Neuronal stem cell (in vitro differentiated cells): ENCODE results near the gene ASTL.

ENCODE experiments used
- DNase-seq: peaks from one replicate; pipeline ENCODE4 v3.0.0-alpha.2; 2013; ENCODE audit warnings: low spot score
- H2AFZ ChIP-seq: one replicate; pipeline ENCODE4 v1.6.1; 2013; ENCODE audit warnings: mild to moderate bottlenecking, low read length, inconsistent platforms
- H2AK5ac ChIP-seq: 2 replicates; pipeline ENCODE4 v1.6.1; 2013; ENCODE audit warnings: low read depth, mild to moderate bottlenecking, inconsistent platforms, low read length, moderate library complexity, mixed read lengths
- H2BK120ac ChIP-seq: 2 replicates; pipeline ENCODE4 v1.6.1; 2013; ENCODE audit warnings: low read depth, mild to moderate bottlenecking, inconsistent platforms, low read length, moderate library complexity, mixed read lengths
- H2BK12ac ChIP-seq: one replicate; pipeline ENCODE4 v1.6.1; 2013; ENCODE audit warnings: low read length, inconsistent platforms
- H2BK15ac ChIP-seq: 2 replicates; pipeline ENCODE4 v1.6.1; 2013; ENCODE audit warnings: mild to moderate bottlenecking, low read length, inconsistent platforms, mixed read lengths
- H2BK5ac ChIP-seq: one replicate; pipeline ENCODE4 v1.6.1; 2013; ENCODE audit warnings: inconsistent platforms, mild to moderate bottlenecking, low read length, moderate library complexity
- H3K14ac ChIP-seq: one replicate; pipeline ENCODE4 v1.6.1; 2013; ENCODE audit warnings: low read length, inconsistent platforms
- H3K18ac ChIP-seq: 2 replicates; pipeline ENCODE4 v1.6.1; 2013; ENCODE audit warnings: low read length, inconsistent platforms
- H3K23ac ChIP-seq: 2 replicates; pipeline ENCODE4 v1.6.1; 2013; ENCODE audit warnings: low read depth, mild to moderate bottlenecking, mixed read lengths, low read length, inconsistent platforms; ENCODE audit not compliant: poor library complexity
- H3K27ac ChIP-seq: replicated peaks from 3 replicates; pipeline ENCODE4 v1.5.1; 2013; ENCODE audit warnings: low read length, inconsistent platforms
- H3K27me3 ChIP-seq, 3 experiments: 2 replicates each; pipeline ENCODE4 v1.6.1; 2013; ENCODE audit warnings: low read length in 3 of 3, mild to moderate bottlenecking in 2 of 3, inconsistent platforms in 1 of 3, low read depth in 1 of 3, mixed read lengths in 1 of 3, moderate library complexity in 1 of 3; ENCODE audit not compliant: control insufficient read depth in 3 of 3, insufficient read depth in 3 of 3
- H3K36me3 ChIP-seq, 2 donors: replicated peaks in 1 of 2; 2 replicates each; pipeline ENCODE4 v1.6.1; 2013; ENCODE audit warnings: low read length in 2 of 2; ENCODE audit not compliant: control insufficient read depth in 2 of 2, insufficient read depth in 2 of 2
- H3K4ac ChIP-seq: 2 replicates; pipeline ENCODE4 v1.6.1; 2013; ENCODE audit warnings: inconsistent platforms, mild to moderate bottlenecking, low read length, moderate library complexity
- H3K4me1 ChIP-seq, 2 donors: 1 replicate in 1 of 2; 2 replicates in 1 of 2; pipeline ENCODE4 v1.6.1; 2013; ENCODE audit warnings: low read length in 2 of 2, low read depth in 1 of 2; ENCODE audit not compliant: control insufficient read depth in 2 of 2, insufficient read depth in 1 of 2
- H3K4me2 ChIP-seq: one replicate; pipeline ENCODE4 v1.6.1; 2013; ENCODE audit warnings: mild to moderate bottlenecking, low read length, inconsistent platforms; ENCODE audit not compliant: insufficient read depth, poor library complexity, severe bottlenecking
- H3K4me3 ChIP-seq, 2 donors: 2 replicates each; pipeline ENCODE4 v1.5.1; 2013; ENCODE audit warnings: low read length in 2 of 2, mild to moderate bottlenecking in 2 of 2, inconsistent platforms in 1 of 2, moderate library complexity in 1 of 2
- H3K79me1 ChIP-seq: one replicate; pipeline ENCODE4 v1.6.1; 2013; ENCODE audit warnings: low read depth, mild to moderate bottlenecking, inconsistent platforms, low read length, moderate library complexity
- H3K9ac ChIP-seq: one replicate; pipeline ENCODE4 v1.6.1; 2013; ENCODE audit warnings: mild to moderate bottlenecking, low read depth, low read length, inconsistent platforms; ENCODE audit not compliant: poor library complexity
- H3K9me3 ChIP-seq, 2 donors: replicated peaks in 1 of 2; 2 replicates each; pipeline versions ENCODE3 to v1.6.1; 2013; ENCODE audit warnings: low read length in 2 of 2, mild to moderate bottlenecking in 2 of 2, inconsistent platforms in 1 of 2, low read depth in 1 of 2, mixed read lengths in 1 of 2, moderate library complexity in 1 of 2; ENCODE audit not compliant: control insufficient read depth in 2 of 2, insufficient read depth in 1 of 2
- H4K8ac ChIP-seq: one replicate; pipeline ENCODE4 v1.6.1; 2013; ENCODE audit warnings: low read depth, mild to moderate bottlenecking, inconsistent platforms, low read length, moderate library complexity
- H4K91ac ChIP-seq: one replicate; pipeline ENCODE4 v1.6.1; 2013; ENCODE audit warnings: low read length, low read depth, mild to moderate bottlenecking, inconsistent platforms; ENCODE audit not compliant: poor library complexity
- WGBS, 2 donors: extraction: QIAGEN DNeasy Blood & Tissue Kit; methylation state at CpG; one replicate each; pipeline ENCODE4 v1.1.7; 2013; ENCODE audit warnings: missing lambda C conversion rate in 2 of 2, mixed read lengths in 1 of 2; ENCODE audit not compliant: insufficient read length in 2 of 2, insufficient replicate concordance in 1 of 2; ENCODE audit errors: extremely low coverage in 2 of 2; 5-methylcytosine and 5-hydroxymethylcytosine counted together

The ASTL gene

GRCh38 chr2:96159084-96159830 lies 21.0 kb upstream of the ASTL start:
- Histone ChIP-seq H3K4ac (no peak overlapping the region), H2AFZ (peak overlapping the region; percentile 73), H3K79me1 (no peaks in the 10 kb centered on the region), H3K27ac (no peak overlapping the region), H2BK15ac (no peak overlapping the region), H4K8ac (no peak overlapping the region), H3K27me3 (no peaks in the 10 kb centered on the region), H3K36me3 (no peaks in the 10 kb centered on the region), H3K9ac (no peak overlapping the region), H2AK5ac (no peak overlapping the region), H2BK120ac (no peak overlapping the region), H3K4me3 (no peak overlapping the region), H2BK12ac (no peak overlapping the region), H3K23ac (no peak overlapping the region), H2BK5ac (no peak overlapping the region), H3K4me2 (no peak overlapping the region), H4K91ac (no peak overlapping the region), H3K18ac (no peak overlapping the region), H3K4me1 (peaks cover 2 to 11% of the 10 kb centered on the region in 2 donors), H3K9me3 (peaks cover 0 to 2% of the 10 kb centered on the region in 2 donors), H3K14ac (no peak overlapping the region)
- DNase-seq, result no peak
- WGBS, 2 donors, result no CpG with 5 or more reads among the region's 17 CpGs

- DNase-seq, result no peak
- Histone ChIP-seq H3K9ac (peak overlapping the region; percentile 12), H4K91ac (peak overlapping the region; percentile 85), H2AFZ (peak overlapping the region; percentile 73), H3K27ac (no peak overlapping the region), H3K79me1 (no peaks in the 10 kb centered on the region), H3K23ac (no peak overlapping the region), H3K4ac (no peak overlapping the region), H2BK5ac (peak overlapping the region; percentile 43), H3K4me1 (peaks cover 2 to 8% of the 10 kb centered on the region in 2 donors), H3K27me3 (no peaks in the 10 kb centered on the region), H3K14ac (no peak overlapping the region), H3K4me2 (no peak overlapping the region), H2BK15ac (peak overlapping the region; percentile 63), H2BK12ac (no peak overlapping the region), H3K18ac (peak overlapping the region; percentile 84), H4K8ac (no peak overlapping the region), H3K9me3 (peaks cover 0 to 2% of the 10 kb centered on the region in 2 donors), H2AK5ac (peak overlapping the region; percentile 61), H2BK120ac (peak overlapping the region; percentile 35), H3K4me3 (no peak overlapping the region), H3K36me3 (no peaks in the 10 kb centered on the region)
- no CpG with 5 or more reads among the region's 14 CpGs for WGBS, 2 donors
These were observed 20.2 kb upstream of the ASTL start for GRCh38 chr2:96158554-96158940.

GRCh38 chr2:96157649-96158553 lies 19.6 kb upstream of the ASTL start:
- H3K9ac ChIP-seq, result peak overlapping the region; percentile 12
- H2BK15ac ChIP-seq, result peak overlapping the region; percentile 77
- no peak overlapping the region for H3K4me2 ChIP-seq
- H3K18ac ChIP-seq, result peak overlapping the region; percentile 84
- peak overlapping the region; percentile 78 for H4K8ac ChIP-seq
- H2BK12ac ChIP-seq, result no peak overlapping the region
- H3K36me3 ChIP-seq, result no peaks in the 10 kb centered on the region
- no peaks in the 10 kb centered on the region for H3K27me3 ChIP-seq
- H3K4me3 ChIP-seq, result no peak overlapping the region
- no peak overlapping the region for H3K4ac ChIP-seq
- peak overlapping the region; percentile 55 for H2BK120ac ChIP-seq
- peak overlapping the region; percentile 85 for H4K91ac ChIP-seq
- H3K9me3 ChIP-seq, result peaks cover 0 to under 1% of the 10 kb centered on the region in 2 donors
- DNase-seq, result no peak
- peak overlapping the region; percentile 73 for H2AFZ ChIP-seq
- peak overlapping the region; percentile 60 for H3K23ac ChIP-seq
- H3K14ac ChIP-seq, result peak overlapping the region; percentile 60
- H2BK5ac ChIP-seq, result peak overlapping the region; percentile 43
- peaks cover 6 to 12% of the 10 kb centered on the region in 2 donors for H3K4me1 ChIP-seq
- no CpG with 5 or more reads among the region's 19 CpGs for WGBS, 2 donors
- no peaks in the 10 kb centered on the region for H3K79me1 ChIP-seq
- no peak overlapping the region for H3K27ac ChIP-seq
- H2AK5ac ChIP-seq, result peak overlapping the region; percentile 85
